NCI-H774 (cell line): Measurements from ENCODE around the gene FITM2.
"Not testable (repeated sequence)": the region's sequence is repeated elsewhere in the genome, so short reads cannot be mapped to it uniquely, and the experiment has no call there.

Experiments used
- DNase-seq: peaks from one replicate; lab custom pipeline; 2025; lab: John Stamatoyannopoulos, UW

Gene FITM2

GRCh38 chr20:44310664-44311639 lies at the start of gene FITM2:
FITM2 (minus strand) TSS chr20:44311202; CDS start chr20:44311148, 54 bp downstream.
- peak; percentile 94 for DNase-seq

DNA sequence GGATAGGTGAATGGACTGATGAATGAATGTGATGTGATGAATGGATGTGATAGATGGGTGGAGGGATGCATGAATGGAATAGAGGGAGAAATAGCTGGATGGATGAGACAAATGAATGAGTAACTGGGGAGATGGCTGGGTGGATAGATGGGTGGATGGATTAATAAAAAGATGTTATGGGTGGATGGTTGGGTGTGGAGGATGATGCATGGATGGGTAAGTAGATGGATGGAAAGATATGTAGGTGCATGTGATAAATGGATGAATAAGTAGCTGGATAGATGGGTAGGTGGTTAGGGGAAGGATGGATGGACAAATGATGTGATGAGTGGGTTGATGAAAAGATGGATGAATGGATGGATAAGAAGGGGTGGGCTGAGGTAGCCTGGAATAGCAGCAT lies 49.2 kb upstream of the FITM2 start:
- DNase-seq: no peak

GRCh38 chr20:44358776-44359175 lies 47.8 kb upstream of the FITM2 start:
- no peak for DNase-seq

- DNase-seq: no peak
These were observed 46.6 kb upstream of the FITM2 start for GRCh38 chr20:44357555-44358125.

DNA sequence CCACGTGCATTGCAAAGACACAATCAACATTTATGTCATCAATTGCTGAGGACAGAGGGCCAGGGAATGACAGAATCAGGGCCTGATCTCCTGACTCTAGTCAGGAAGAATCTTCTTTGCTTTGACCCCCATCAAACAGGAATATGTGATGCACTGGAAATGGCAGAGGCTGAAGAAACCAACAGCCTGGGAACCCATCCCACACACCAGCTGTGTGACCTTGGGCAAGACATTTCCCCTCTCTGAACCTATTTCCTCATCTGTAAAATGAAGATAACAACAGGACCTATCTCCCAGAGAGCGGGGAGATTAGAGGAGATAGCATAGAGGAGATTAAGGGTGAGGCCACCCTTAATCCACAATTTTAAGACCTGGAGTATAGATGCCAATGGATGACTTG lies 46.0 kb upstream of the FITM2 start:
- DNase-seq: no peak

GRCh38 chr20:44356353-44356723 lies 45.3 kb upstream of the FITM2 start:
- DNase-seq: no peak

DNA sequence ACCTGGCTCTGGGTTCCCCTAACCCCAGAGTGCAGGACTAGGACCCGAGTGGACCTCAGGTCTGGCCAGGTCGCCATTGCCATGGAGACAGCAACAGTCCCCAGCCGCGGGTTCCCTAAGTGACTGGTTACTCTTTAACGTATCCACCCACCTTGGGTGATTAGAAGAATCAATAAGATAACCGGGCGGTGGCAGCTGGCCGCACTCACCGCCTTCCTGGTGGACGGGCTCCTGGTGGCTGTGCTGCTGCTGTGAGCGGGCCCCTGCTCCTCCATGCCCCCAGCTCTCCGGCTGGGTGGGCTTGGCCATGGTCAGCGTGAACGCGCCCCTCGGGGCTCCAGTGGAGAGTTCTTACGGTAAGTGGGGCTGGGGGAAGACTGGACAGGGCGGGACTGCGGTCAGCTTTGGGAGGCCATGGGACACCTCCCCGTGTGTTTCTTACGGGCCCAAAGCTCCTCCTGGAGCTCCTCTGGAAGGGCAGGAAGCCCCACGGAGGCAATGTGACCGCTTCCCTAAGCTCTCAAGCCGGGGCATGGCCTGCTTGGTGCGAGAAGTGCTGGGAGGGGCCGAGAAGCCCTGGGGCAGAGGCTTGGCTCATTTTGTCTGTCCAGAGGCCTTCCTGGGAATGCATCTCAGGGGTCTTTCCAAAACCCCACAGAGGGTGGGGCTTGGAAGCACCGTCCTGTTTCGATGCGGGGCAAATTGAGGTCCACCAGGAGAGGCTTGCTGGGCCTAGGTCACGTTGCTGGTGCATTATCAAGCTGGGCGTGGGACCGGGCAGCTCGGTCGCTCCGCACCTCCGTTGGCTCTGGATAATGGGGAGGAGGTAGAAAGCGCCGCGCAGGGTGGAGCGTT lies 44.7 kb upstream of the FITM2 start, which contains the start of gene HNF4A:
HNF4A (plus strand) TSS at position 202 of the 855 bp plus-strand sequence; CDS start at position 308, 106 bp downstream.
- no peak for DNase-seq

DNA sequence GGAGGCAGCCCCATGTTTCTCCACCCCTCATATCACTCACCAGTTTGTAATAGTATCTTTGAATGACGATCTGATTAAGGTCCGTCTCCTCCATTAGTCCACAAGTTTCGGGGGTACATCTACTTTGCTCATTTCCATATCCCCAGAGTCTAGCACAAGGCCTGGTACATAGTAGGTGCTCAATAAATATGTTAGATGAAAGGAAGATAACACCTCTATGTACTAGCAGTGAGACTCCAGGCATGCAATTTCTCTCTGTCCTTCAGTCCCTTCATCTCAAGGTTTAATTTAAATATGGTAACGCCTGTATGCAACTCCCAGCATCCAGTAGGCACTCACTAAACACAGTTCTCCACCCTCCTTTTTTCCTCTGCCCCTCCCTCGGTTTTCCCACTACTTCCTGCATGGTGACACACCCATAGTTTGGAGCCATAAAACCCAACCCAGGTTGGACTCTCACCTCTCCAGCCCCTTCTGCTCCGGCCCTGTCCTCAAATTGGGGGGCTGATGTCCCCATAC lies 44.0 kb upstream of the FITM2 start:
- DNase-seq: no peak

DNA sequence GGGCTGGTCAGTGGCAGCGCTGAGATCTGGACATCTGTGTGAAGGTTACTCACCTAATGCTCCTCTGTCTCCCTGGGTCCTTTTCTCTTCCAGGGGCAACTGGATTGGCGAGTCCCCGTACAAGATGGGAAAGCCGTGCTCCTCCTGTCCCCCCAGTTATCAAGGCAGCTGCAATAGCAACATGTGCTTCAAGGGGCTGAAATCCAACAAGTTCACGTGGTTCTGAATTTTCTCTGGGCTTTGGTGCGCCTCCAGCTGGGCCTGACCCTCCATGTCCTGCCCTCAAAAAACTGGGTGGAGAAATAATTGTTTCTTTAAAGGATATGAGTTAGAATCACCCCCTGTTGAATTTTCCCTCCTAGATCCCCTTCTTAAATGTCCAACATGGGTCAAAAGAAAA lies 39.6 kb upstream of the FITM2 start:
- no peak for DNase-seq

- no peak for DNase-seq
These were observed 38.3 kb upstream of the FITM2 start for GRCh38 chr20:44349349-44349748.

DNA sequence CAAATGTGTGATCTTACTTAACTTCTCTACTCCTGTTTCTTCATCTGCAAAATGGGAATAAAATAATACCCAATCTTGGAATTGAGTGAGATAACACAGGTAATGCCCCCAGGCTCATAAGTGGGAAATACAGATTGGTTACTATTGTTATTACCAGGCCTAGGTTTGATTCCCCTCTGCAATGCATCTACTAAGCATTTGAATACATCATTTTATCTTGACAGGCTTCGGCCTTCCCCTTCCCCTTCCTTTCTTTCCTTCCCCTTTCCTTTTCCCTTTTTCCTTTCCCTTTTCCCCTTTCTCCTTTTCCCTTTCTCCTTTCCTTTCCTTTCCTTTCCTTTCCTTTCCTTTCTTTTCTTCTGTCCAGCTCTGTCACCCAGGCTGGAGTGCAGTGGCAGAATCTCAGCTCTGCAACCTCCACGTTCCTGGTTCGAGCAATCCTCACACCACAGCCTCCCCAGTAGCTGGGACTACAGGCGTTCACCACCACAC lies 37.2 kb upstream of the FITM2 start:
- no peak for DNase-seq

DNA sequence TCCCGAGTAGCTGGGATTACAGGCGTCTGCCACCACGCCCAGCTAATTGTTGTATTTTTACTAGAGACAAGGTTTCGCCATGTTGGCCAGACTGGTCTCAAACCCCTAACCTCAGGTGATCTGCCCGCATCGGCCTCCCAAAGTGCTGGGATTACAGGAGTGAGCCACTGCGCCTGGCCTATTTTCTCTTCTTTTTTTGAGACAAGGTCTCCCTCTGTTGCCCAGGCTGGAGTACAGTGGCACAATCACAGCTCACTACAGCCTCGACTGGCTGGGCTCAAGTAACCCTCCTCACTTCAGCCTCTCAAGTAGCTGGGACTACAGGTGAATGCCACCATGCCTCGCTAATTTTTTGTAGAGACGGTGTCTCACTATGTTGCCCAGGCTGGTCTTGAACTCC lies 34.9 kb upstream of the FITM2 start:
- not testable (repeated sequence) for DNase-seq

DNA sequence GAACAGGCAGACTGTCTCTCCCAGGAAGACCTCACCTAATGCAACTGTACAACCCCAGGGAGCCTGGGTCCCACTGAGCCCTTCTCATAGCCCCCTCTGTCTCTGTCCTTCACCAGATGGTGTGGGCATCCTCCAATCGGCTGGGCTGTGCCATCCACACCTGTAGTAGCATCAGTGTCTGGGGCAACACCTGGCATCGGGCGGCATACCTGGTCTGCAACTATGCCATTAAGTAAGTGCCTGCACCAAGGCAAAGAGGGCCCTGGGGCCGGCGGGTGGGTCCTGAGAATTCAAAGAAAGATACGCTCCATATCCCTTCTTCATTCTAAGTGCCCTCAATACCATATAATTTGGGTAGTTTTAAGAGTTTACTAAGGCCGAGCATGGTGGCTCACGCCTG lies 34.1 kb upstream of the FITM2 start:
- DNase-seq: no peak

GRCh38 chr20:44344723-44345122 lies 33.7 kb upstream of the FITM2 start:
- DNase-seq: no peak

- no peak for DNase-seq
These were observed 32.2 kb upstream of the FITM2 start for GRCh38 chr20:44343162-44343675.

DNA sequence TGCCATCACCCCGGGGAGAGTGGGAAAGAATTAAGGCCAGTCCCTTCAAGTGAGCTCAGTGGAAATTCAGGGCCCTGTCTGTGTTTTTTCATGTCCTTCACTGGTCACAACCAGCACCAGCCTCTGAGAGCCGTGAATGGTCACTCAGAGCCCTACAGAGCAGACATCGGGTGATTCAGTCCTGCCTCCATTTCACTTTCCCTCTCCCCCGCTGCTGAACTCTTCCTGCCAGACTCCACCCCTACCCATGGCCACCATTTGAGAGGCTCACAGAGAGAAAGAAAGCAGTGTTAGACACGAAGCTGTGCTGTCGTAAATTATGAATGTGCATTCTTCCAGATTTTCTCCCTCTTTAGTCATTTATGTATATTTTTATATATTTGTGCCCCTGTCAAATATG lies 31.2 kb upstream of the FITM2 start:
- DNase-seq: no peak

DNA sequence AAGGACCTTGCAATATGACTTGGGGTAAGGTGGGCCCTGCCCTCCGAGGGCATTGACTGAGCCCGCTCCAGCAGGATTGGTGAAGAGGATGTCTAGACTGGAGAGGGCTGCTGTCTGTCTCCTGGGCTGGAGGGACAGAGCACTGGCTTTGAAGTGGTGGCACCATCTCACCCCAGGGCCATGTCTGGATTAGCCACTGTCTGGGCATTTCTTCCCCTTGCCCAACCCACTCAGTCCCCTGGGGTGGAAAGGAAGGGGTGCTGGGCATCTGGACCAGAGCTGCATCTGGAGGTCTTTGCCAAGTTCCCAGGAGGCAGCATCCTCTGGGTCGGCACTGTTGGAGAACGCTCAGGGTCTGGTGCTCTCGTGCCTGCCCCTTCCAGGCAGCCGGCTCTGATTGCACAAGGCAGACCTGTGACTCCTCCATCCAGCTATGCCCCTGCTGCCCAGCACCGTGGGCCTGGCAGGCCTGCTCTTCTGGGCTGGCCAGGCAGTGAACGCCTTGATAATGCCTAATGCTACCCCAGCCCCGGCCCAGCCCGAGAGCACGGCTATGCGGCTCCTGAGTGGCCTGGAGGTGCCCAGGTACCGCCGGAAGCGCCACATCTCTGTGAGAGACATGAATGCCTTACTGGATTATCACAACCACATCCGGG lies 25.9 kb upstream of the FITM2 start, which contains the start of gene R3HDML:
R3HDML (plus strand) TSS at position 319 of the 656 bp plus-strand sequence; CDS start at position 434, 115 bp downstream.
- DNase-seq: no peak

- no peak for DNase-seq
These were observed 25.1 kb upstream of the FITM2 start for GRCh38 chr20:44336086-44336485.

DNA sequence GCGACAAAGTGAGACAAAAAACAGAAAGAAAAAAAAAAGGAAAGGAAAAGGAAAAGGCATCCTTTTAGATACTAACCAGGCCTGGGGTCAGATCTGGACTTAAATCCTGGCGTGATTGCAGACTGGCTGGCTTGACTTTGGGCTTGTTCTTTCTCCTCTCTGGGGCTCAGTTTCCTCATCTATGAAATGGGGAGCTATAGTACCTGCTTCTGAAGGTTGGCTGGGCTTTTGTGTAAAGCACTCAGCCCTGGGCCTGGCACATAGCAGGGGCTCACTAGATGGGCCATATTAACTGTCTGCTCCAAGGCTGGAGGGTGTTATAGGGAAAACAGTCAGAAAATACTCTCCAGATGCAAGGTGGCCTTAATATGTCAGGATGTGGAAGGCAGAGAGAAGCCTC lies 24.7 kb upstream of the FITM2 start:
- DNase-seq: no peak

DNA sequence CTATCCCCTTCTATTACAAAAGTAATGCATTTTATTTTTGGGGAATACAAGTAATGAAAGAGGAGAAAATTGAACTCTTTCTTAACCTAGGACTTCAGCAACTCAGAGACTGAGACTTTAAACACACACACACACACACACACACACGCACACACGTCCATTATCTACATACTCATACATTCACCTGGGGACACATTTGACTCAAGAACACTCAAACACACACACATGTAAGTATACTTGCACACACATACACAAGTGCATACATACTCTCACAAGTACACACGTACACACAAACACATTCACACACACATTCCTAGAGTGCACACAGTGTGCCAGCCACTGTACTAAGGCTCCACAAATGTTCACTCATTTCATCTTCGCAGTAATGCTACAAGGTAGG lies 23.7 kb upstream of the FITM2 start:
- DNase-seq: no peak

GRCh38 chr20:44334306-44334705 lies 23.3 kb upstream of the FITM2 start:
- DNase-seq: no peak
